Subcutaneous adipose tissue (tissue), 4 donors: ENCODE results near the gene BTBD1. TPM values are rescaled to one million over a fixed set of nuclear protein-coding genes. Genes with fewer than 3 reads are reported as not detected.

Source experiments
- CTCF ChIP-seq: fragments of 450-650 bp; IDR thresholded peaks from one replicate; pipeline ENCODE4 v1.5.1; 2016; ENCODE audit warnings: low read depth, mild to moderate bottlenecking, control low read depth, antibody characterized with exemption, moderate library complexity
- total RNA-seq, 4 donors: library from RNA; depleted of rRNA; stranded (reverse); fragments of >200 nt; gene quantifications; one replicate each; pipeline ENCODE4 v1.1.0, GENCODE V29; 2016

Gene BTBD1
- total RNA-seq, 4 donors from 2014 or later: 62.0 to 93.7 (median 78.9) TPM

- TF ChIP-seq CTCF: no peak
Measured at GRCh38 chr15:83063551-83063950, 3.5 kb downstream of the BTBD1 start.

- no peak for TF ChIP-seq CTCF
Measured at GRCh38 chr15:83062768-83063180, 4.3 kb downstream of the BTBD1 start.

- TF ChIP-seq CTCF: no peak
Measured at GRCh38 chr15:83061680-83062079, 5.4 kb downstream of the BTBD1 start.

GRCh38 chr15:83057696-83058376, 9.2 kb downstream of the BTBD1 start:
- no peak for TF ChIP-seq CTCF

- TF ChIP-seq CTCF: no peak
Measured at GRCh38 chr15:83057002-83057401, 10.1 kb downstream of the BTBD1 start.

GRCh38 chr15:83053151-83053550, 13.9 kb downstream of the BTBD1 start:
- no peak for TF ChIP-seq CTCF

GRCh38 chr15:83046558-83047127, 20.4 kb downstream of the BTBD1 start:
- TF ChIP-seq CTCF: no peak
